HG03066 (cell line): Measurements from ENCODE around the gene ASPA.
"Not testable (repeated sequence)": the region's sequence is repeated elsewhere in the genome, so short reads cannot be mapped to it uniquely, and the experiment has no call there.

Experiments
- ATAC-seq: cut with Tn5 transposase; IDR thresholded peaks from one replicate; pipeline ENCODE4 v1.9.1; 2021; ENCODE audit warnings: low read depth; ENCODE audit not compliant: unreplicated experiment

Gene ASPA

DNA sequence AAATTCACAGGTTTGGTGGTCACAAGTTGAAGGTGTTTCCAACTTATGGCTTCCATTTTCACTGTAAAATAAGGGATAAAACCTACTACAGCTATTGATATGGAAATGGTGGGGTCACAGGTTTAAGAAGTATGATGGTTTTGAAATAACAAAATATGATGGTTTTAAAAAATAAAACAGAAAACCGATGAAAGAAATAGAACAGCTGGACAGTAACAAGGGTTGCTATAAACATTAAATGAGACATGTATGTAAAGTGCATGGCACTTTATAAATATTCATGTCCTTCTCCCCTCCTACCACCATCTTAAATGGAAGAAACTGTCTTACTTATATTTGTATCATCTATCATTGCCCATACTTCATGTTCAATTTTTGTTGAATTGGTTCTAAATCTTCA, 31.3 kb downstream of the ASPA start:
- no peak for ATAC-seq

DNA sequence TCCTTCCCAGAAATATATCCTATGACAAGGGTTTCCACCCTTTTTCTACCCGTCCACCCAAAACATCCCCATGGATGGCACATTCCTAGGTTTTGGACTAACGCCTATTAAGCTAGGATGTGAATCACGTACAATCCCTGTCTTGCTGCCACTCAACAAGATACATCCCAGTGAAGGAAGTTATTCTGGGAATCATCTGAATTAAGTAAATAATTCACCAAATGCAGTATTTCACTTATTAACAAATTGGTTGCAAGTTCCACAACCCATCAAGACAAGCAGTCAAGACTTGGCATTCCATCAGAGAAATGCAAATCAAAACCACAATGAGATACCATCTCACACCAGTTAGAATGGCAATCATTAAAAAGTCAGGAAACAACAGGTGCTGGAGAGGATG, 32.1 kb downstream of the ASPA start:
- ATAC-seq, result no peak

DNA sequence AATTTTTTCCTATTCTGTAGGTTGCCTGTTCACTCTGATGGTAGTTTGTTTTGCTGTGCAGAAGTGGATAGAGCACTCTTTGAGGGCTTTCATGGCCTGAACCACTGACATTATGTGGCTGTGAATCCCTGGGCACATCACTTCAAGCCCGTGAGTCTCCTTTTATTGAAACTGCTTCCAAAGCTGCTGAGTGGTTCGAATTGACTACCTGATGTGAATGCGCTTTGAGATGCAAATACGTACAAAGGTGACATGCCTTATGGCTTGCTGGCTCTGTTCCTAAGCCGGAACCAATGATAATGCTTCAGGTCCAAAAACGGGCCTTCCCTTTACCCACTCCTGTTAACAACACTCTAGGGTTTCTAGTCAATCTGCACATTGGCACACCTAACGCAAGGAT, 34.3 kb downstream of the ASPA start:
- no peak for ATAC-seq

DNA sequence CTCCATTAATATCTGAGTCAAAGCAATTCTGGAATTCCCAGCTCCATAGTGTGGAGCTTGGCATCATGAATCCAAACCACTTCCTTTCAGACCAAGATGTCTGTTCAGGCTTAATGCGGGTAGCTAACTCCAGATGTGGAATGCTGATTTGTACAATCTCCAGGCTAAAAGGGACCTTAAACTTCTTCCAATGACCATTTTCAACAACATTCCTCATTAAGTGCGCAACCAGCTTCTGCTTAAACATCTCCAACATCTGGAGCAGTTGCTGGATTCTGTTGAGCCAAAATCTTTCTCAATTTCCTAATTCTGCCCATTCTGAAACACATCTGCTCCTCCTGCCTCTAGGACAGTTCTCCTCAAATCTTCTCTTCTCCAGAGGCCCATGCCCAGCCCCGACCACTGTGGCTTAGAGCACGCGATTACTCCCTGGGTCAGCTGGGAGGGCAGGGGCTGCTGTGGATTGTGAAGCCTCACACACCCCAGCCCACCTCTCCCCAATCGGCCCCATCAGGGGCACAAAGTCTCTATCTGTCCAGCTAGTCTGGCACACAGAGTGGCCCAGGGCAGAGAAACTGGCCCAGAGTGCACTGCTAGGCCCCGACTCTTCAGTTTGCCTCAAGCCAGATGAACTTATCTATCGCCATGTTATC, 36.2 kb downstream of the ASPA start:
- ATAC-seq, result no peak

DNA sequence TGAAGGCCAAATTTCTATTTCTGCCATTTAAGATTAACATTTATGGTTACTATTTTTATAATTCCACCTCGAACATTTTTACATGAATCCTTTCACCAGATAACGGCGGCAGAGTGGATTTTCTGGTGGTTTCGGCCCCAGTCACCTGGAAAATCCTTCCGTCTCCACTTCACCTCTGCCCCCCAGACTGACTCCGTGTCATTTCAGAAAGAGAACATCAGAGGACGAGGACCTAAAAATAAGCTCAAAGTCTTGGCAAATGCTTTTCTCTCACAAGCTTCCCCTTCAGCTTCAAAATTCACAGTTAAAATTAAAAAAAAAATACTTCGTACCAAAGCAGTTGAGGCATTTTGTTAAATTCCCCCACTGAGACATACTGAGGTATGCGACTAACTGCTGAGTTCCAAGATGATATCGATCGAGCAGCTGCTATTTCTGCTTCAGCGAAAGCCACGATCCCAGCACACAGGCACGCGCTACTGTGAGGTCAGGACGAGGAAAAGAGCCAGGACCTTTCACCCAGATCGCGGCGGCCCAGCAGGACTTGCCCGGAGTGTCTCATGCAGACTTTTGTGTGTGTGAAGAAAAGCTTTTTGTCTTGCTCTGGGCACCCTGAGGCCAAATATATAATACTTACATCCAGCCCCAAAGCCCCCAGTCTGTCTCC, 36.8 kb downstream of the ASPA start:
- no peak for ATAC-seq

DNA sequence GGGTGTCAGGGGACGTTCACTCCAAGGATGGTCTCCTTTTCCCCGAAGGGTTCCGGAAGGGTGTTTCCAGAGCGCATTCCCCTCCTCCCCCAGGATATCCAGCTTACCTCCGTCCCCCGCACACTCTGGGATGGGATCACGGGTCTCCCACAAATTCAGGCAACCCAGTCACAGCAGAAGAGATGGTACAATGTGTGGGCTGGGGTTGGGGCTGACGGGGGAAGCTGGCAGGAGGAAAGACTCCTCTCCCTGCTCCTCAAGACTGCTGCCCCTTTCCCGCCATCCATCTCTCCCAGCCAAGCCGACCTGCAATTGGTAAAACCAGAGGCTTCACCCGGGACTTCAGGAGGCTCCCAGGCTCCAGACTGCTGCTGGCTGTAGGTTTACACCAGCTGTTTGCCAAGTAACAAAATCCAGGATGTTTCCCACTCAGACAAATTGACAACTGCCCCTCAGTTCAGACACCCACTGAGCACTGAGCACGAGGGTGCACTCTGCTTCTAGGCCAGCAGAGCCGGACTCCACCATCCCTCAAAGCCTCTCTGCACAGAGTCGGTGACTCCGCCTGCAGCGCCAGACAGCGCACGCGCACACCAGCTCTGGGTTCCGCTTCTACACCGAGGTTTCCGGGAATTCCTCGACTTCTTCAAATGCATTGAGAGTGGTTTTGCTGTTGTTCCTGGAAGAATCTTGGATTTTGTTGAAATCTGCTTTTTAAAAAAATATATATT, 37.7 kb downstream of the ASPA start:
- no peak for ATAC-seq

DNA sequence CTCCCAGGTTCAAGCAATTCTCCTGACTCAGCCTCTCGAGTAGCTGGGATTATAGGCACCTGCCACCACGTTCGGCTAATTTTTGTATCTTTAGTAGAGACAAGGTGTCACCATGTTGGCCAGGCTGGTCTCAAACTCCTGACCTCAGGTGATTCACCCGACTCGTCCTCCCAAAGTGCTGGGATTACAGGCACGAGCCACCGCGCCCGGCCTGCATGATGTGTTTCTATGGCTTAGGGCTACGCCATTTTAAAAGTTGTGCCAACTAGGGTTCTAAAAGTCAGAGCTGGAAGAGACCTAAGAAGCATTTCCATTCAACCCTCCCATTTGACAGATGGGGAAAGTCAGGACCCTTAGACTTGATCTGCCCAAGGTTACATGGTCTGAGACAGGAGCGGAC, 38.4 kb downstream of the ASPA start:
- not testable (repeated sequence) for ATAC-seq

DNA sequence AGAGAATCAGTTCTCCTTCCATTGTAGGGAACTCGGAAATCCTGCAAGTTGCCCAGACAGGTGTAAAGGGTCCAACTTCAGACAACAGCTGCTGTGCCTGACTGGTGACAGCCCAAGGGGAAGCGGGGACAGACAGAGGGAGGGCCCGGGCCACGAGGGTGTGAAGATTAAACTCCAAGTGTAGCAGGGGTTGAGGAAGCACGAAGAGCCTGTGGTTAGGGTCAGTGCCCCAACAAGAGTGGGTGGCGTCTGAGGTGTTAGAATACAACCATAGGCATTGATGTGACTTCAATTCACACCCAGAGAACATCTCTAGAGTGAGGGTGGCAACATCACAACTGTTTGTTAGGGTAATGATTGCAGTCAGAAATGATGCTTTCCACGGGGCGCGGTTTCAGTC, 39.1 kb downstream of the ASPA start:
- no peak for ATAC-seq

DNA sequence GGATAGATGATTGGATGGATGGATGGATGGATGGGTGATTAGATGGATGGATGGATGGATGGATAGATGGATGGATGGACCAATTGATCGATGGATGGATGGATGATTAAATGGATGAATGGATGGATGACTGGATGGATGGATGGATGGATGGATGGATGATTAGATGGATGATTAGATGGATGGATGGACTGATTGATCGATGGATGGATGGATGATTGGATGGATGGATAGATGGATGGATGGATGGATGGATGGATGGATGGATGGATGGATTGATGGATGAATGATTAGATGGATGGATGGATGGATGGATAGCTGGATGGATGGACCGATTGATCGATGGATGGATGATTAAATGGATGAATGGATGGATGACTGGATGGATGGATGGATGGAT, 43.7 kb downstream of the ASPA start:
- ATAC-seq, result not testable (repeated sequence)

DNA sequence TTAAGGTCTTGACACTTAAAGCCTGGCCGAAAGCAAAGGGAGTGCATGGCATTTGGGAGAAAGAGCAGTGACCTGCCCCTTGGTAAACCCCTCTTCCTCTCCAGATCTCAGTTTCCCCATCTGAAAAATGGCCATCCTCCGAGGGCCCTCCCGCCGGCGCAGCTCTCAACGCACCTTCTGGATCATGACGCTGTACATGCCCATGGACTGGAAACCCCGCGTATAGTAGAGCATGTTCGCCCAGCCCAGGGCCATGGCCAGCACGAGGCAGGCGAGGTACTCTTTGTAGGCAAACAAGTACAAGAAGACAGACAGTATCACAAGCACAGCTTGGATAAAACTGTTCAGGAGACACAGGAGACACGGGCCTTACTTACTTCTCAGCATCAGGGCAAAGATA, 48.2 kb downstream of the ASPA start:
- ATAC-seq, result no peak

DNA sequence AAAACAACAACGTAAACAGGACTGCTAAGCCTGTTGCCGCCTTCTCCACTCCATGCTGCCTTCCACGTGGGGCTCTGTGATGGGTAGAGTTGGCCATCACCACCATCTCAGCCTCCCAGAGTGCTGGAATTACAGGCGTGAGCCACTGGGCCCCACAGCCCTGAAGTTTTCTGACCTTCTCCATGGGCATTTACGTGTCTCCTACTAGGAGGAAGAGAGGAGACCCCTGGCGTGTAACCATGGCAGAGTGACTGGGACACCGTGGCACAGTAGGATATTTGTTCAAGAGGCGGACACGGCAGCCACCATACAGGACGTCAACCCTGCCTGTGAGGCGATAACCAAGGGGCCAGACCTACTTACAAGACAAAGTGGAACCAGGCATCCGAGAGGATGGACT, 50.7 kb downstream of the ASPA start:
- no peak for ATAC-seq

DNA sequence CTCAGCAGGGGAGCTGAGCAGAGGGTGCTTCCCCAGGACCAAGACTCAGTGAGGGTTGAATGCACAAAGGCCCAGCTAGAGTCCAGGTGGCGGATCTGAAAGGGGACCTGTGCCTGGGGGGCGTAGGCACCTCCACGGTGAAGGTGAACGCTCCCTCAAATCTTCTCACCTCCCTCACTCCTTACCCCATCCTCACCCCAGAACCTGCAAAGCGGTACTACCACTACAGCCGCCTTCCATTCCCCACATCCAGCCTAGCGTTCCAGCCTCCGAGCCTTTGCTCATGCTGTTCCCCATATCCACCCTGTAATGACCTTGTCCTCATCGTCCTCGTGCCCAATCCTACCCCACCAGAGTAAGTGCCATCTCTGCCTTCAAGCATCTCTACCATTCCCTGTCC, 51.2 kb downstream of the ASPA start:
- ATAC-seq, result no peak

DNA sequence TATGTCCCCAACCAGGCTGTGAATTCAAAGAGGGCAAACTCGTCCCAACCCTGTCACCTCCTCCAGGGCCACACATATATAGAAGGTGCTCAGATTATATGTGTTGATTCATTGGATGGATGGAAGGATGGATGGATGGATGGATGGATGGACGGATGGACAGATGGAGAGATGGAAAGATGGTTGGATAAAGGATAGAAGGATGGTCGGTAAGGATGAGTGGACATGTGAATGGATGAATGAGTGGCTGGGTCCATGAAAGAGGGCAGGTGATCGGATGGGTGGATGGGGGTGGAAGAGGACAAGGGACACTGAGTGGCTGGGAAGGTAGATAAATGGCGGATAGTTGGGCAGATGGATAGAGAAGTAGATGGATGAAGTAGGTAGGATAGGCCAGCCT, 51.7 kb downstream of the ASPA start:
- ATAC-seq, result no peak

DNA sequence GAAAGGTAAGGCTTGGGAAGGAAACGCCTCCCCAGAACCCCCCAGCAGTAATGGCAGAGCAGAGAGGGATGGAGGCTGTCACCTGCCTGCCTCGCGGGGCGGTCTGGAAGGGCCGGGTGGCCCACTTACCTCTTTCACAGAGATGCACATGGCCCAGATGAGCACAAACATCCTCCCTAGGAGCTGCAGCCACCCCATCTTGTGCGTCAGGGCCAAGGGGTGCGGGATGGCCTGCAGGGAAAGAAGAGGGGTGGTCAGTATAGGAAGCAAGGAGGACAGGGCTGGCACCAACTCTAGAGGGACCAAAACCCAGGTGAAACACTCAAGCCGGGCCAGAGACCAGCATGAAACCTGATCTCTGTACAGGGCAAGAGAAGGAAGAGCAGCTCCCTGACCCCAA, 52.1 kb downstream of the ASPA start:
- ATAC-seq, result no peak

DNA sequence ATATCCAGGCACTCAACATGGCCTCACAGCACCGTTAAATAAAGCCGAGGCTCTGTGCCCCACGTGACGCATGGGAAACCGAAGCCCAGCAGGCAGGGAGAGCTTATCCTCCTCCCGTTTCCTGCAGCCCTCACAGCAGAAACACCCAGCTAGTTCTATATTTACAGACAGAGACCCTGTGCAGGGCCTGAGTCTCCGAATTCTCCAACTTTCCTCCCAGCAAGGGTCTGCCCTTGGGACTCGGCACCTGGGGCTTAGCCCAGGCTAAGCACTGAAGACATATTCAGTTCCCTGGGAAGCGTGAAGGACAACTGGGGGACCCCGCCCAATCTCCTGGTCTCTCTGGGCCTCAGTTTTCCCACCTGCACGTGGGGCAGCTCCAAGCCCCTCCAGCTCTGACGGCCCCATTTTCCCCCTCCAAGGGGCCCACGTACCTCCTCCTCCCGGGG, 52.6 kb downstream of the ASPA start:
- no peak for ATAC-seq

DNA sequence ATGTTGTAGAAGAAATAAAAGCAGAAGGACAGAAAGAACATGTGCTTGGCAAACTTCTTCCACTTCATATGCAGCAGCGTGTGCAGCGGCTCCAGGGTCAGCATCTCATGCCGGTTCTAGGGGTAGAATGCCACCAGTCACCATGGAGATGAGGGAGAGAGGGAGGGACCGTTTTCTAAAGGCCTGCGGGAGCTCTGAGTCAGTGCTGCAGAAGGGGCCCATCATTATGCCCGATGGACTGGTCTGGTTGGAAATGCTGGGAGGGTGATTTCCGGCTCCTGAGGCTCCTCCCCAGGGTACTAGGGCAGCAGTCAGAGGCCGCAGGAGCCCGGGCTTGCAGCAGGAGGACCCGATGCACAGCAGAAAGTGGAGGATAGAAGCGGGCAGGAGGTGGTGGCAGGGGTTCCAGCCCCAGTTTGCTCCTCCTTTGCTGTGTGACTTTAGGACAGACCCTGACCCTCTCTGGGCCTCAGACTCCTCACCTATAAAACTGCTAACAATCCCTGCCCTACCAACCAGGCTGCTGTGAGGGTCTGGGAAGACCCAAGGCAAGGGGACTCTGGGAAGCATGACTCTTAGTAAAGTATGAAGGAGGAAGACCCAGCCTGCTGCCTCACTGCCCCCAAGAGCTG, 53.2 kb downstream of the ASPA start:
- ATAC-seq, result no peak

DNA sequence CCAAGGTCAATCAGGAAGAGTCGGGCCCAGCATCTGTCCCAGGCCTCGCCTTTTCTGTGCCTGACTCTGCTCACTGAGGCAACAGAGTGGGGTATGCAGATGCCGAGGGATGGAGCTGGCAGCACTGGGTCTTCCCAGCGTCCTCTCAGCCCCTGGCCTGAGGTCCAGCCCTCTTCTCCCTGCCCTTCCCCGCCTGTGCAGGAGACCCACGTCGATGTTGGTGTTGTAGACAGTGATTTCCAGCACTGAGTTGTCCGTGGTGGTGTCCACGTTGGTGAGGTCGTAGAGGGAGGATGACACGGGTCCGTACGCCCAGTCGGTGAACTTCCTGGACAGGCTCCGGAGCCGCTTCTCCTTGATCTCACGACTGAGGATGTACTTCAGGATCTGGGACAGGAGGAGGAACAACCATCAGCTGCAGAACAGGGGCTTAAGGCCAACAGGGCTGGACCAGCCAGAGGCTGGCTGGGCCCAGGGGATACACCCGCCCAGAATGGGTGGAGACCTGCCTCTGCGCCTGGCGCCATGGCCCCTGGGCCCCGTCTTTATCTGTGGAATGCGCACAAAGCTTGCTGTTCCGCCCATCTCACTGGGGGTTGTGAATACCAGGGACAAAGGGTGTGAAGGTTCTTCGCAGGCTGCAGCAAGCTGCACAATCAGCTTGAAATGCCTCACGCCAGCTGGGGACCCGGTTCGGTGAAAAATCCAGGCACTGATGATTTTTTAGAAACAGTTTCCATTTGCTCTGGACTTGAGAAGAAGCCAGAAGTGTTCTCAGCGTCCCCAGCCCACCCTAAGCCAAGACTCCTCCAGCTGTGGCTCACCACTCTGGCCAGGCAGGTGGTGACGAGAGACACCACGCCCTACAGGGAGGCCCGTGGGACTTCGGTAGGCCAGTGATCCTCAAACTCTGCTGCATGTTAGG, 54.3 kb downstream of the ASPA start:
- ATAC-seq, result no peak

DNA sequence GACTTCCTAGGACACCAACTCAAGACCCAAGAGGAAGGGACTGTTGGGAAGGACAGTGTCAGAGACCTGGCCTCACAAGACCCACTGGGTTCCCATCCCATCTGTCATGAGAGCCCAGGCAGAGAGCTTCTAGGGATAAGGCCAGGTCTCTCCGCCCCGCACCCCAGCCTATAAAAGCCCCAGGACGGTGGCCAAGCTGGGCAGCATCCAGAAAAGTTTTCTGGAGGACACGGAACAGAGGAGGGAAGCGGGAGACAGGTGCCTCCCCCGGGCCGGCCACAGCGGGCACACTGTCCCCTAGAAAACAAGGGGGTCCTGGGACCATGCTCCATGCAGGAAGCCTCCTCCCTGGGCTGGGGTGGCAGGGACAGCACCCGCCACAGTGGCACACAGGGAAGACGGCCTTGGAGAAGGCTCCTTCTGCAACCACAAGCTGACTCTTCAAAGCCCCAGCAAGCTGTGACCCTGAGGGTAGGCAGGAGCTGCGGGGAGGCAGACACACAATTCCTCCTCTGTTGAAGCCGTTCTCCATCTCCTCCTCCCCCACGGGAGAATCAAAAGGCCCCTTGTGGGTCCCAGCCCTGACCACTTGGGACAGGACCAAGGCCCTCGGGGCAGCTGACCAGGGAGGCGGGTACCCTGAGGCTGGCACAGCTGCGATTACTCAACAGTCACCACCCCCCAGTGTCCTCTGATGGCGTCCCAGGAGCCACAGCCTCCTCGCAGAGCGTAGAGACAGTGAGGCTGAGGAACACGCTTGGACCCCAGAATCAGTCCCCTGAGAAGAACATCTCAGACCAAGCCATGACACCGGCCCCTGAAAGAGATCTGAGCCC, 55.7 kb downstream of the ASPA start:
- no peak for ATAC-seq

DNA sequence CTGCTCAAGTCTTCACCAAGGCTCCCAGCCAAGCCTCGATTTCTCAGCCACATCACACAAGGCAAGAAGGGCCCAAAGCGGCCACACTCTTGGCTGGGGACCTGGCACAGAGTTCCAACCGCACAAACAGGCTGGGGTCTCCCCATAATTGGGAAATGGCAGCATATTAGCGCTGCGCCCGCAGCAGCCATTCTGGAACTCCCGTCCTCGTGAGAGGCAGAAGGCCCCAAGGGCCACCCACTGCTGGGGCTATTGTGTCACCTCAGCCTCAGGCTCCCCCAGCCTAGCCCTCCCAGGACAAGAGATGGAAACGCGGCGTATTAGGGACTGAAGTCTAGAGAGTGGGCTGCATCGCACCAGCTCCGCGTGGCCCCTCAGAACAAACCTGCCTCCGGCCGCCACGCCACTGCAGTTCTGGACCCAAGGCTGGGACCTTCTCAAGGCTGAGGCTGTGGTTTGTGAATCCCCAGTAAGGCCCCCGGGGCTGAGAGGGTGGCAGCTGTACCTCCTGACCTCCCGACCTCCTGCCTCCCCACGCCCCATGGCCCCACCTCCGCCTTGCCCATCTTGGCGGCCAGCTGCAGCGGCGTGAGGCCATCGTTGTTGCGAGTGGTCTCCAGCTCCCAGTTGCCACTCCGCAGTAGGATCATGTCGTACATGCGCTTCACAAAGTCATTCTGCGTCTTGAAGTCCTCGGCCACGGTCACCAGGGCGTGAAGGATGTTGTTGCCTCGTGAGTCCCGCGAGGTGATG, 56.5 kb downstream of the ASPA start:
- no peak for ATAC-seq
